ENCODE results near the gene ICE2. TPM values are rescaled to one million over a fixed set of nuclear protein-coding genes. Genes with fewer than 3 reads are reported as not detected.

ICE2 gene
- total and polyA plus RNA-seq, 2 of the 4 experiments (the other 2 are of a cell fraction): 14.7 to 21.1 TPM

GRCh38 chr15:60473135-60473534, 5.8 kb downstream of the ICE2 start:
- intact Hi-C loops (cut with micrococcal nuclease) (loop anchor here (10.0 kb wide), 1 partner anchor 788 kb away; the partner anchor contains the start of gene BNIP2), dilution Hi-C loops (cut with HindIII; ENCODE audit: low sequenced_read_pairs, unreplicated experiment) (no loop called here), in situ Hi-C loops (cut with MboI; ENCODE audit: low sequenced_read_pairs) (no loop called here)
- TF ChIP-seq NFE2L2 (IDR thresholded peaks at IDR 0.05; ENCODE audit: low read depth, low read length) (no peak), RCOR1 (IDR thresholded peaks at IDR 0.05; ENCODE audit: insufficient replicate concordance, low read length) (no peak), BHLHE40 (IDR thresholded peaks at IDR 0.05; ENCODE audit: low read depth, low read length) (no peak), CHD1 (IDR thresholded peaks at IDR 0.05; ENCODE audit: low read depth, low read length) (no peak), POLR2A (IDR thresholded peaks at IDR 0.05; ENCODE audit: low read depth, low read length) (no peak), ELK1 (IDR thresholded peaks at IDR 0.05; ENCODE audit: borderline replicate concordance, low read depth, low read length) (no peak), RFX5 (IDR thresholded peaks at IDR 0.05; ENCODE audit: low read depth, low read length) (no peak), MXI1 (IDR thresholded peaks at IDR 0.05; ENCODE audit: borderline replicate concordance, low read depth, low read length) (no peak), SMC3 (IDR thresholded peaks at IDR 0.05; ENCODE audit: low read depth, low read length) (no peak), USF2 (IDR thresholded peaks at IDR 0.05; ENCODE audit: low read depth, low read length) (no peak), MAZ (IDR thresholded peaks at IDR 0.05; ENCODE audit: borderline replicate concordance, low read depth, low read length) (no peak), CEBPB (IDR thresholded peaks at IDR 0.05; ENCODE audit: low read depth, low read length) (no peak), MAFK (IDR thresholded peaks at IDR 0.05; ENCODE audit: low read depth, low read length) (no peak), FOS (IDR thresholded peaks at IDR 0.05; ENCODE audit: low read depth, low read length) (no peak)
- ChIA-PET CTCF (no interaction called here), POLR2A (ENCODE audit: unreplicated experiment) (no interaction called here)
- Histone ChIP-seq H3K27ac (ENCODE audit: insufficient read depth, low read length) (no peak overlapping the region), H3K79me1 (ENCODE audit: low read depth in 1 of 2, low read length in 2 of 2) (peaks cover 22 to 35% of the 10 kb centered on the region in 2 experiments), H2AK5ac (ENCODE audit: low read depth, low read length) (no peak overlapping the region), H3K9me1 (ENCODE audit: insufficient read depth, low read length) (no peaks in the 10 kb centered on the region; the same call in 1 of the 2 replicates), H2BK15ac (ENCODE audit: low read depth, low read length) (no peak overlapping the region), H4K5ac (ENCODE audit: low read depth, low read length) (no peak overlapping the region), H3K9ac (ENCODE audit: low read depth, low read length) (no peak overlapping the region), H3K27me3 (ENCODE audit: control insufficient read depth, insufficient read depth, low read length) (no peaks in the 10 kb centered on the region), H2BK20ac (ENCODE audit: low read depth, low read length) (no peak overlapping the region), H3K9me3 (ENCODE audit: control insufficient read depth, insufficient read depth, low read length) (no peaks in the 10 kb centered on the region), H4K20me1 (ENCODE audit: insufficient read depth, low read length) (no peaks in the 10 kb centered on the region), H2AFZ (replicated peaks; ENCODE audit: low read length, poor library complexity) (no peak overlapping the region), H3K14ac (replicated peaks; ENCODE audit: low read depth, low read length) (no peak overlapping the region), H3K56ac (ENCODE audit: extremely low read depth, insufficient read depth, low read length) (no peak overlapping the region), H4K91ac (ENCODE audit: insufficient read depth, low read depth, low read length) (no peak overlapping the region), H4K8ac (ENCODE audit: low read depth in 2 of 2, low read length in 2 of 2) (no peak overlapping the region), H3K18ac (ENCODE audit: low read depth, low read length) (no peak overlapping the region), H3K23ac (ENCODE audit: low read depth, low read length) (no peak overlapping the region), H3K4me2 (ENCODE audit: low read depth, low read length) (no peak overlapping the region), H3K4ac (ENCODE audit: low read depth, low read length) (no peak overlapping the region), H3K4me3 (ENCODE audit: insufficient read depth, low read depth, low read length) (no peak overlapping the region), H3K4me1 (ENCODE audit: control insufficient read depth, insufficient read depth, low read length) (peaks cover 3% of the 10 kb centered on the region), H2BK120ac (ENCODE audit: low read depth, low read length) (no peak overlapping the region), H3K36me3 (ENCODE audit: control insufficient read depth, insufficient read depth, low read length) (peaks cover 11% of the 10 kb centered on the region), H2BK5ac (ENCODE audit: low read depth, low read length, poor library complexity, severe bottlenecking) (no peak overlapping the region), H2AK9ac (replicated peaks; ENCODE audit: low read depth, low read length, poor library complexity) (no peak overlapping the region)
- DNase-seq: no peak
- no peak for ATAC-seq (ENCODE audit: low read depth)
- WGBS, 2 experiments (ENCODE audit: extremely low coverage in 2 of 2, insufficient read length in 1 of 2): no CpG with 5 or more reads among the region's 3 CpGs
- no TSS peak for BruUV-seq (replicated peaks)

Data from IMR-90 (cell line).